ELF-1 (cell line): ENCODE measurements around the gene CYB561A3.

Experiments used
- DNase-seq: peaks from one replicate; pipeline ENCODE4 v3.0.0-alpha.2; 2016; ENCODE audit warnings: low read depth, low spot score

CYB561A3 gene

GRCh38 chr11:61345170-61345610 is 16.5 kb downstream of the CYB561A3 start:
- peak; percentile 76 for DNase-seq

GRCh38 chr11:61343792-61344745 is 17.6 kb downstream of the CYB561A3 start:
- no peak for DNase-seq

- DNase-seq: no peak
These were observed 19.4 kb downstream of the CYB561A3 start for GRCh38 chr11:61342207-61342803.

DNA sequence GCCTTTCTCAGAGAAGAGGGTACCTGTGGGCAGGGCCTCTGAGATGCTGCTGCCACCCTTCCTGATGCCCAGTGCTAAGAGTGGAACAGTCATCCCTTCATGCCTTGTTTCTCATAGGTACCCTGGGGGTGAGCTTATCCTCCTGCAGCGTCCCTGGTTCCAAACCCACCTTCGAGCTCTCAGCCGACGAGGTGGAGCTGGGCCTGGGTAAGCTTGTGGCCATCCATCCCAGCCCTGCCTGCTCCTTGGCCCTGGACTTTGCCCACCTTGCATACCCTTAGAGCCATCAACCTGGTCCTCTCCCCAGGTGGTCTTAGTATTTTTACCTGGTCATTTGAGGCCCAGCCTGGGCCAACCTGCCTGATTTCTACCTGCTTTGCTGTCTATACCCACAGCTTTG is 20.0 kb downstream of the CYB561A3 start:
- no peak for DNase-seq

- no peak for DNase-seq
These were observed 20.7 kb downstream of the CYB561A3 start for GRCh38 chr11:61340979-61341378.

DNA sequence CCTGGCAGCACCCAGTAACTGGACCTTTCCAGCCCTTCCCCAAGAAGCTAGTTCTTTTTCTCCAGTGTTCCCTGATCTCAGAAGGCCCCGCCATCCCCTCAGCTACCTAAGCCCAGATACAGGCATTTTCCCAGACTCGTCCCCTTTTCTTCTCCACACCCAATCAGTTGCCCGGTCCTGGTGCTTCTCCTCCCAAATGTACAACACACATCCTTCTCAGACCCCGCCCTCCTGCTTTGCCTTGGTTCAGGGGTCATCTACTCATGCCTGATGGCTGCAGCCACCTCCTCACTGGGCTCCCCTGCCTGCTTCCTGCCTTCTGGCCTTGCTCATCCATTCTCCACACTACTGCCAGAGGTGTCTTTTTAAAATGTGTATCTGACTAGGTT is 22.2 kb downstream of the CYB561A3 start:
- no peak for DNase-seq

- no peak for DNase-seq
These were observed 22.7 kb downstream of the CYB561A3 start for GRCh38 chr11:61338783-61339489.

DNA sequence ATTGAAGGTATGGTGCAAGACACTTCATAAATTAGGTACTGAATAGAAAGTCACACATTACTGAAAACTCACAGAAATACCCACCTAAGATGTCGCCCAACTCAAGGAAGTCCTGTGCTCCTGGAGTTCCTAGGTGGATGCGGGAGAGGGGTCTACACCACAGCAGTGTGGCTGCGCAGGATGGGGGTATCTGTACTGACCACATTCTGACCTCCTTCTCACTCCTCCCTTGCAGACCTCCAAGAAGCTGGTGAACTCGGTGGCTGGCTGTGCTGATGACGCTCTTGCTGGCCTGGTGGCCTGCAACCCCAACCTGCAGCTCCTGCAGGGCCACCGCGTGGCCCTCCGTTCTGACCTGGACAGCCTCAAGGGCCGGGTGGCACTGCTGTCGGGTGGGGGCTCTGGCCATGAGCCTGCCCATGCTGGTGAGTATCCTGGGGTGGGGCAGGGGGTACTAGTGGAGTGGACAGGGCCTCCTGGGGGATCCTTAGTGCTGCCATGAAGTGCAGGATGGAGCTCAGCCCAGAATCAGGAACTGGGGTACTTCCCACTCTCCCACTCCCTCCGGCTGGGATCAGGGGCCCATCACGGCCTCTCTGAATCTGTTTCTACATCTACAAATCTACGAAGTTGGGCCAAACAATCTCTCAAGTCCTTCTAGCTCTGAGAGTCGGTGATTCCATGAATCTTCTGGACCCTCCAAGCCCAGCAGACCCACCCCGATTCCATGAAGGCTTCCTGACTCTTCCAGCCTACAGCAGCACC is 23.8 kb downstream of the CYB561A3 start:
- no peak for DNase-seq

DNA sequence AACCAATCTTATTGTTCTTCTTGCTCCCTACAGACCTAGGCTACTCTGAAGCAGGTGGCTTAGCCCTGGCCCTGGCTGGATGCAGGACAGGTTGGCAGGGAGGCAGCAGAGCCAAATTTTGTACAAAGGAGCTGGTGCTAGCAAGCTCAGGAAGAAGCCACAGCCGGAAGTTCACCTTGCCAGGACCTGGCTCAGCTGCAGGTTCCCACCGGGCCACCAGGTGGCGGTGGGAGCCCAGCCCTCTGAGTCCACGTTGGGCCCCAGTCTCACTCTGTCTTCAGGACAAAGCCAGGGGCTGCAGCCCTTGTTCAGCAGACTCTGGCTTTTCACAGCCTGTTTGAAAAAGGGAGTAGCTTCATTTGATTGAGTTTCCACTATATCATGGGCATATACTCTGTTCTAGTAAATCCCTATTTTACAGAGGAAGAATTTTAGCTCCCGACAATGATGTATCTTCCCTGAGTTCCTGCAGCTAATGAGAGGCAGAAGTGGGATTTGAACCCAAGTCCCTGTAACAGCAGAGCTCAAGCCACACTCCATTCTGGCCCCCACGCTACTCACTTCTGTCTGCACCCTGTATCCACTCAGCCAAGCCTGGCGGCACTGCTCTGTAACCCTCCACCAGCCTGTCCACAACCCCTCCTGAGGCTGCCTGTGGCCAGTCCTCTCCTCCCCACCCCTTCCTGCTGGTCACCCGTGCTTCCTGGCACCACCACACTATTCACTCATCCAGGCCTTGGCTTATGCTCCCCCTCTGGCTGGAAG is 25.3 kb downstream of the CYB561A3 start:
- peak; percentile 96 for DNase-seq

DNA sequence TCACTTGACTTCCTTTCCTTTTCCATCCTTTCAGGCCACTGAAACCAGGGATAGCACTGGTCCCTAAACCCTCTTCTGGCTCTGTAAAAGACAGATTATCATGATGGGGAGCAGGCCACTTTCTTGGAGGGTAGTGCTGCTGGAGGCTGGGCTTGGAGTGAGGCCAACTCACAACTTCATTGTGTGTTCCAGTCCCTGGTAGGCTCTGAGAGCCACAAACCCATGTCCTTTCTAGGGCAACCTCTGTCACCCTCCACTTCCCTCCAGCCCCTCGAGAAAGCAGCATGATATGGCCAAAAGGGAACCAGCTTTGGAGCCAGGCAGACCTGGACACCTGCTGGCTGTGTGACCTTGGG is 26.3 kb downstream of the CYB561A3 start:
- DNase-seq: no peak

GRCh38 chr11:61334434-61335354 is 27.0 kb downstream of the CYB561A3 start:
- DNase-seq: peak; percentile 57

DNA sequence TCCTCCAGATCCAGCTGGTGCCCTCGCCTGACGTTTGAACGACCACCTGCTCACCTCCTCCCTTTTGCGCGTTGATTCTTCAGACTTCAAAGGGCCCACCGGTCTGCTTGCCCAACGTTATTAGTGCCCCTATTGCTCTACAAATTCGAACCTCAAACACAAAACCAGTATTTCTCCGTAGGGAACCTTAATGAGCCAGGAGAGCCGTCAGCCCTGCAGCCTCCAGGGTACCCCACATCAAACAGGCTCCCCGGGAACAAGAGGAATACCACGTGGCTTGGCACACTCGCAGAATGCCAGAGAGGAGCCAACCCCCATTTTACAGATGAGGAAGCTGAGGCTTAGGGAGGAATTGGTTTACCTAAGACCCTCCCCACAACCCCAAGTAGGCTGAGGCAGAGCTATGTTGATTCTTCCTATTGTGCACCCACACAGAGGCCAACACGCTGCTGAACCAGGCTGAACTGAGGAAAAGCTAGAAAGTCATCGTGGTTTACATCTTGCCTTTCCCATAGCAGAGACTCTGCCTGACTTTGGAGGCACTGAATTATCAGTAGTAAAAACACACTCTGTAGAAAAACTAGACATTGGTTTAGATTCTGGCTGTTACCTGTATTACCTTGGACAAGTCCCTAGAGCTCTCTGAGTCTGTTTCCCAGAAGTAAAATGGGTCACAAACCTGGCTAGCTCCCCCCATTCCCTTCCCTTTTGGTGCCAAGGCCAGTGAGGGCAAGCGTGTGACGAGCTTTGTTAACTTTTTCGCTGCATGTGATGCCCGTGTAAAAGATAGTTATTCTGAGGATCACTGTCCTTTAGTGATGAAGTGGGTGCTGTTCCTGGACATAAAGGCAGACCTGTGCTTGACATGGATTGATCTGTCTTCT is 27.9 kb downstream of the CYB561A3 start:
- DNase-seq: no peak

GRCh38 chr11:61332797-61333549 is 28.7 kb downstream of the CYB561A3 start, which contains the start of the genes DDB1 and TKFC:
Gene DDB1 (minus strand): TSS chr11:61333105. CDS start chr11:61332968, 137 bp downstream.
Gene TKFC (plus strand): TSS chr11:61333228. CDS start chr11:61334729, 1,501 bp downstream.
- peak; percentile 98 for DNase-seq

- peak; percentile 76 for DNase-seq
These were observed 29.3 kb downstream of the CYB561A3 start for GRCh38 chr11:61332281-61332796.

DNA sequence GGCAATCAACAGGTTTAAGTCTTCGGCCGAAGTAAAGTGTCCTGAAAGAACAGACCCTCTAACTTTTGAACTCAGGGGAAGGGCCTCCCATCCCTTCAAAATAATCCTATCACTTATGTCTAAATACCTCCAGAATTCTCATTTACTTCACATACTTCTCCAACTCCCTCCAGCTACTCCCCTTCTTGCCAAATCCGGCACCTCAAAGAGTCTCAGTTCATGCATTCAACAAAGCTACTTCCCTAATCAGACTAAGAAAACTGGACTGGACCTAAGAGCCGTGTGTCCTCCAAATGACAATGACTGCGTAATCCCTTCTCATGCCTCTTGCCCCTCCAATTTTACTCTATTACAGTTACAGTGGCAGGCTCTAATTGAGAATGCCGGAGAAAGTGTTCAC is 30.0 kb downstream of the CYB561A3 start:
- DNase-seq: no peak

GRCh38 chr11:61329871-61330270 is 31.8 kb downstream of the CYB561A3 start:
- DNase-seq: peak; percentile 19

DNA sequence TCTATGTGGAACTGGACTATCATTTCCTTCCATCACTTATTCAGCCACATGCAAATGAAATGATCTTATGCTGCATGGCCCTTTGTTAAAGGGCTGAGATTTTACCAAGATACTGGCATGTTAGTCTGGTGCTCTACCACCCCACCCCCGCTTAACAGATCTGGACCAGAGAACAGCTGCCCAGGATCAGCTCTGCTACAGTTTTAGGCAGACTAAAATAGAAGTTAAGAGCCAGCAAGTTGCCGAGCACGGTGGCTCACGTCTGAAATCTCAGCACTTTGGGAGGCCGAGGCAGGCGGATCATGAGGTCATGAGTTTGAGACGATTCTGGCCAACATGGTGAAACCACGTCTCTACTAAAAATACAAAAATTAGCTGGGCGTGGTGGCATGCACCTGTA is 33.3 kb downstream of the CYB561A3 start:
- DNase-seq: no peak

DNA sequence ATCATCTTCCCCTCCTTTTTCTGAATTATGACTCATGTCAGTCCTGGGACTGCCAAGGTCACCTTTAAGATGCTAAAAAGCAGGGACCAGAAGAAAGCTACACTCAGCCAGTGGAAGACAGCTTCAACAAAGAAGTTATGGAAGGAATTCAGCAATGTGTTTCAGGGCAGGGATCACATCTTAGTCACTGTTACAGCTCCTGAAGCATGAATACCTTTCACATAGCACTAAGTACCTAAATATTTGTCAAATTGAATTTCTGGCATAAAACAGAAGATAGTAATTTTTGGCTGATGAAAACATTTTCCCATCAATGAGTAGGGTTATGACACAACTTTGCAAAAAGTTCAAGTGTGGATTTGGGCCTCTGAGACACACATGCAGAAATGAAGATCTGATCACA is 34.0 kb downstream of the CYB561A3 start:
- DNase-seq: no peak
